GM21717 (cell line): ENCODE results near the gene GRIK1.

Experiments
- ATAC-seq: cut with Tn5 transposase; IDR thresholded peaks from one replicate; pipeline ENCODE4 v1.9.1; 2021; ENCODE audit warnings: mild to moderate bottlenecking, moderate library complexity; ENCODE audit not compliant: unreplicated experiment

GRIK1 gene

GRCh38 chr21:29787361-29787909 lies 152.4 kb downstream of the GRIK1 start:
- no peak for ATAC-seq

DNA sequence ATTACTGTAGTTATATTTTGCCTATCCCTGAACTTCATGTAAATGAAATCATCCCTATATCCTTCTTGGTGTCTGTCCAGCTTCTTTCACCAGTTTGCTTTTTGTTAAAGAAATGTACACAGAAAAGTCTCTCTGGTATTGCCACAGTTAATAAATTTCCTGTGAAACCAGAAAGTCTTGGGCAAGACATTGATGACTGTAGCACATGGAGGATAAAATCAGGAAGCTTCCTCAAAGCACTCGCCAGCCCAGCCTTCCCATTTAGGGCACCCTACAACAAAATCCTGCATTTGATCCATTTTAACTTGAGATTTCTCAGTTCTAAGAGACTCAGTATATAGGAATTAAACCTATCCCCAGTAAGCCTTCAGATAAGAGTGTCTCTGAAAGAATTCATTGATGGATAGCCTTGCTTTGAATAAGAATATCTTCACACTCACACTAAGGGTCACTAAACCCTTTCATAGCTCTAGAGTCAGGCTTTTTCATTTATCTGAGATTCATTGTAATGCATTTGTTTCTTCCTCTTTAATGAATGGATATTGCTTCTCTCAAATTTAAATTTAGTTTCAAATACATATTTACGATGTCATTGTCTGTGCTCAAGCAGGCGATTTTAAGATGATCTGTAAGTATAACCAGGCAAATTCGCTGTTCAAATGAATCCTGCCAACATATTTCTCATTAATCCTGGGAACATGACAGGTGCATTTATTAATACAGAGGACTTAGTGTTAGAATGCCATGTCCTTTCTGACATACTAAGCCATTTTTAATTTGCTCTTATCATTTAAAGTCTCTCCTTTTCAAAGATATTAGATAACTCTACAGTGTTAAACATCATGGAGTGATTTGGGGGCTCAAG lies 153.1 kb downstream of the GRIK1 start:
- ATAC-seq, result no peak

DNA sequence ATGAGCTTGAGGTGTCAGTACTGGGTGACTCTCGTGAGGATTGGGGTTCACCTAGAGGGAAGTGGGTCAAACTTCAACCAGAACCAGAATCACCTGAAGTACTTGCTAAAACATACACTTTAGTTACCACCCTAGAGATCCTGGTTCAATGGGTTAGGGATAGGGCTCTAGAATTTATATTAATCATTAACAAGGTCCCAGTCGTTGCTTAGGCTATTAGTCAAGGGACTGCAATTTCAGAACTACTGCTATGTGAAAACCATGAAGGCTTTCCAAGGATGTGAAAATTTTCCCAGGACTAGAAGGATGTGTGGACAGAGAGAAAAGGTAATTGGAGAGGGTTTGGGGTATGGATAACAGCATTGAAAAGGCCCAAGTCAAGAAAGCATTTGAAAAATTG lies 162.6 kb downstream of the GRIK1 start:
- ATAC-seq, result no peak

- no peak for ATAC-seq
Measured at GRCh38 chr21:29775462-29775861, 164.3 kb downstream of the GRIK1 start.

- no peak for ATAC-seq
Measured at GRCh38 chr21:29771491-29772066, 168.2 kb downstream of the GRIK1 start.

DNA sequence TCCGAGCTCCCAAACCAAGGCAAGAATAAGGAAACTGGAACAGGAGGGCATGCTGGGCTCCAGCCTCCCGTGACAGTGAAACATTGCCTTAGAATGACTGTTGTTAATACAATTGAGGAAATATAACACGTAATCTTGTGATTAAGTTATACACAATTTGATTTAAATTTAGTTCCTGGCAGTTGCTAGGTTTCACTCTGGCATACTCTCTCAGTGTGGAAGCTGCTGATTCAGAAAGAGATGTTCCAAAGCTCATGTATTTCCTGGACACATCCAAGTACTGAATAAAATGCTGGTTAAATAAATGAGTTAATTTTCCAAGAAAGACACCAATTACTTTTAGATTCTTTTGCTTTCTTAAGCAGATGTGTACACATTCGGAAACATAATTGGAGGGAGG lies 176.1 kb downstream of the GRIK1 start:
- ATAC-seq, result no peak

GRCh38 chr21:29762570-29763082 lies 177.2 kb downstream of the GRIK1 start:
- no peak for ATAC-seq

- ATAC-seq, result no peak
Measured at GRCh38 chr21:29753216-29753615, 186.6 kb downstream of the GRIK1 start.

DNA sequence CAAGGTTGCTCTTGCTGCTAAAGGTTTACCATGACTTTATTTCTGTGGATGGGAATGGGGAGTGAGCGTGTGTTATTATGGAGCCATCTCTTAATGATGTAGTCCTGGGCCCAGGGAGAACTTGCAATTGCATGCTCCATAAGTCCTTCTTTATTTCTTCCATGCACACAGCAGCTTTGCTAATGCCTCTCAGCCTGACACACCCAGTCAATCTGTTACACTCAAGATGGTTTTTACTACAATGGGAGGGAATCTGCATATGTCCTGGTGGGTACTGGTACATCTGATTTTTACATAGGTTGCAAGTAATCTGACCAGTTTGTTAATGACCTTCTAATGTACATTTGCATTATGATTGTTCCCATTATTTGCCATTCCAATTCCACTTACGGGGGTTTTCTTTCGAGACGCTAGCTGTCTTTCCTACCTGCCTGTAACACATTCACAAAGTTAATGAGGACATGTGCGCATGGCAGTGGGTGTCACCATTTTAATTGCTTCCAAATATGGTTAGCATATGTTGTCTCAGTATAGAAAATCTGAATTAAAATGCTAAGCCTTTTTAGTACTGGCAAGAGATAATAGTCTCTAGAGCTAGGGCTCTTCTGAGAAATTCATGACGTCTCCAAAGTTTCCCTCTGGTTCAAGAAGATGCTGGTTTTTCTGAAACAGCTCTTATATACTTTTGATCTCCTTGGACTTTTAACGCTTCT lies 188.2 kb downstream of the GRIK1 start:
- ATAC-seq, result no peak

GRCh38 chr21:29749957-29750356 lies 189.8 kb downstream of the GRIK1 start:
- ATAC-seq, result no peak

- no peak for ATAC-seq
Measured at GRCh38 chr21:29749223-29749622, 190.6 kb downstream of the GRIK1 start.

GRCh38 chr21:29748391-29749167 lies 191.2 kb downstream of the GRIK1 start:
- ATAC-seq, result no peak

DNA sequence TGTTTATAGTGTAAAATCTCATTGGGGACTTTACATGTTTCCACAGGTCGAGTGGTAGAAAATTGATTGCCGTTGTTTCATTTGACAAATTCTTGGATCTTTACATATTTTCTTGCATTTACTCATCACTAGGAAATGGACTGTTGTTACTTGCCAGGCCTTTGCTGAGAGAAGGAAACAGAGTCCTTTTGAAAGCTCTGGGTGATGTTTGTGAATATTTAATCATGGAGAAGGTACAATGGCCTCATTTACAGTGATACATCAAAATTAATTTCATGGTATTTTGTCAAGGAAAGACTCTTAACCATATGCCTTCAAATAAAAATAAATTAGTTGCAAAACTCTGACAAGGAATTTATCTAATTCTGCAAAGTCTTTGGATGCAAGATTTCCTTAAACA lies 198.0 kb downstream of the GRIK1 start:
- no peak for ATAC-seq

DNA sequence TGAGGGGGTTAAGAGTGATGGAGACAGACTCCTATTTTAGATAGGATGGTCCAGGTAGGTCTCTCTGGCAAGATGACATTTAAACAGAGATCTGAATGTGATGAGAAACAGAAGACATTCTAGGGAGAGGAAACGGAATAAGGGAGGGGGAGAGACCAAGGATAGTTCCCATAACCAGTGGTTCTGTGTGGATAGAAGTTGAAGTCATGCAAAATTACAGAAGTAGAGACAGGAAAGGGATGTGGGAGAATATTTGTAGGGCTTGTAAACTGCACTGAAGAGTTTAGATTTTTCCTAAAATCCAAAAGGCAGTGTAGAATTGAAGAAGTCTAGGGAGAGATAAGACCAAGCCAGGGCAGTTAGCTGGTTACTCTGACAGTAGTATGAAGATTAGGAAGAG lies 200.6 kb downstream of the GRIK1 start:
- no peak for ATAC-seq

- no peak for ATAC-seq
Measured at GRCh38 chr21:29738730-29739129, 201.1 kb downstream of the GRIK1 start.

- no peak for ATAC-seq
Measured at GRCh38 chr21:29737186-29737585, 202.6 kb downstream of the GRIK1 start.

DNA sequence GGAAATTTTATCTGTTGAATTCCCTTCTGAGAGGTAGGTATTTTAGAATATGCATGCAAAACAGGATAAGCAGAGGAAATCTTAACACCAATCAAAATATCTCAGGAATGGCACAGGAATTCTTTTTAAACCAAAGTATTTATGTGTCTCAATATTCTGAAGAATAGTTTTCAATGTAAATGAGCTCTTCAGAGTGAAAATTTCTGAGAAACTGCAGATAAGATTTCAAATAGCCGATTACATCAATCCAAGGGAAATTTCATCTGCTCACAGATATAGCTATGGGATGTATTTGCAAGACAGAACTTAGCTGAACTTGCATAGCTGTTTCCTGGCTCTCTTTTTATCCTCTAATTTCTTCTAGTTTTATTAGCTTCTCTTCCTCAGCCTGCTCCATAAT lies 209.5 kb downstream of the GRIK1 start:
- ATAC-seq, result no peak

- no peak for ATAC-seq
Measured at GRCh38 chr21:29726044-29726443, 213.8 kb downstream of the GRIK1 start.

DNA sequence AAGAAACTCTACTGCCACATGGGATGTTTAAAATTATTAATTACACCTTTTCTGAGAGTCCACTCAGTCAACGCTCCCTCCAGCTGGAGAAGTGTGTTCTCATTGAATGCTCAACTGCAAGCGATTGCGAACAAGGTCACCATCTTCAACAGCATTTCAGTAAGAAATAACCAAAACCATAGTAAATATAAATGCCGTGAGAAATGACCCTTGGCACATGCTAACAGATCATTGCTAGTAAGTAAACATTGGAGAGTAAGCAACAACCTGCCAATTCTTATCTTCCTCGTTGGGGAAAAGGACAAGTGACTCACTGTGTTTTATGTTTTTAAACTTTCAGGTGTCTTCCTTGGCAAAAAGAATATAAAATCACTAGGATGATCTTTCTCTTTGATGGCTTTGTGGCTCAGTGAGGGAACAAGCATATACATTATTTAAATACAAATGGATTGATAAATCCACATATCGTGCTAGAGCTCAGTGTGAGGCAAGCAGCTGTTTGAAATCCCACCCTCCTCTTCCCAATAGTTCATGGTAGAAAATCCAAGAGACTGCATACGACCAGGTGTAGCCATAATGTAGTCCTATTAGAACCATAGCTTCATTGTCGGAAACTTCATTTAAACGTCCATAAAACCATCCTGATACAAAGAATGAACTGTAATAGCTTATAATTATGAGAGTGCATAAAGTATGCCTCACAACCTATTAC lies 214.6 kb downstream of the GRIK1 start:
- ATAC-seq, result no peak

DNA sequence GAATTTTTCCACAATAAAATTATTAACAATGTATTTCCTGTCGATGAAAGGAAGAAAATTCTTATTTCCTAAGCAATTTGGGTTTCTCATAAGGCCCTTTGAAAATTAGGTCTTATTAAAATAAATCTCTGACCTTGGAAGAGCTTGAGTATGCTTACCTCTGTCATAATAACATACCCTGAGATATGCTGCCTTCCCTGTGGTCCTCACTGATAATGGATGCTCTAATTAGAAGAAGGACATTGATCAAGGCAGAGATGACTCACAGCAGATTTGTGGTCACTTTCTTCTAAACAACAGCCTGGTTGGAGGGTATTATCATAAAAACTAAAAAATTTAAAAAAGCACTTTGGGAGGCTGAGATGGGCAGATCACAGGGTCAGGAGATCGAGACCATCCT lies 217.8 kb downstream of the GRIK1 start:
- ATAC-seq, result no peak
